CD4-positive, alpha-beta T cell (primary cell): ENCODE measurements around the gene RAB35. TPM values are rescaled to one million over a fixed set of nuclear protein-coding genes. Genes with fewer than 3 reads are reported as not detected.

Experiments
- ATAC-seq: fragments of 200-7000 bp; cut with Tn5 transposase; one replicate; pipeline ENCODE4 v1.10.0; 2022; ENCODE audit warnings: mild to moderate bottlenecking; ENCODE audit not compliant: poor library complexity
- CTCF ChIA-PET: fragments of 350-600 bp; sonication (Branson Sonifier 250); formaldehyde crosslinking; loops from one replicate; lab custom pipeline; 2021; ENCODE audit warnings: antibody characterized with exemption, inconsistent platforms; lab: Charles Lee
- POLR2A ChIA-PET: fragments of 350-600 bp; sonication (Branson Sonifier 250); formaldehyde crosslinking; loops from one replicate; lab custom pipeline; 2021; ENCODE audit warnings: antibody characterized with exemption, inconsistent platforms; lab: Charles Lee
- DNase-seq, 14 experiments: peaks; one replicate each; pipeline ENCODE4 v3.0.0-alpha.2; 2013 to 2020; ENCODE audit warnings: mixed read lengths in 2 of 14
- H3K27ac ChIP-seq, 2 donors: one replicate each; pipeline versions ENCODE4 v1.5.1 to v1.7.0; 2013; ENCODE audit warnings: low read length in 2 of 2, low read depth in 1 of 2, mild to moderate bottlenecking in 1 of 2
- H3K27me3 ChIP-seq, 2 experiments: 1 replicate in 1 of 2; 2 replicates in 1 of 2; pipeline versions ENCODE4 v1.6.1 to v1.7.0; 2013; ENCODE audit warnings: low read length in 2 of 2, control low read depth in 1 of 2, mild to moderate bottlenecking in 1 of 2, moderate library complexity in 1 of 2; ENCODE audit not compliant: insufficient read depth in 2 of 2, control insufficient read depth in 1 of 2
- H3K36me3 ChIP-seq: one replicate; pipeline ENCODE4 v1.6.1; 2013; ENCODE audit warnings: low read length, control low read depth; ENCODE audit not compliant: insufficient read depth
- H3K4me1 ChIP-seq: one replicate; pipeline ENCODE4 v1.6.1; 2013; ENCODE audit warnings: low read length, control low read depth; ENCODE audit not compliant: insufficient read depth
- H3K4me3 ChIP-seq: one replicate; pipeline ENCODE4 v1.5.1; 2013; ENCODE audit warnings: mild to moderate bottlenecking, low read length, moderate library complexity
- H3K9me3 ChIP-seq, 2 experiments: 1 replicate in 1 of 2; 2 replicates in 1 of 2; pipeline versions ENCODE4 v1.6.1 to v1.7.0; 2013; ENCODE audit warnings: low read length in 2 of 2, mild to moderate bottlenecking in 2 of 2, control low read depth in 1 of 2, moderate library complexity in 1 of 2; ENCODE audit not compliant: control insufficient read depth in 1 of 2, insufficient read depth in 1 of 2
- H3K27ac Mint-ChIP-seq: one replicate; pipeline ENCODE4 v1.8.0; 2020; ENCODE audit warnings: mixed read lengths
- H3K27me3 Mint-ChIP-seq: one replicate; pipeline ENCODE4 v1.8.0; 2021; ENCODE audit warnings: mixed read lengths
- H3K36me3 Mint-ChIP-seq: one replicate; pipeline ENCODE4 v1.8.0; 2021; ENCODE audit warnings: low read depth, mixed read lengths
- H3K4me1 Mint-ChIP-seq: one replicate; pipeline ENCODE4 v1.8.0; 2021; ENCODE audit warnings: low read depth, mixed read lengths
- H3K4me3 Mint-ChIP-seq: one replicate; pipeline ENCODE4 v1.8.0; 2020; ENCODE audit warnings: mild to moderate bottlenecking, mixed read lengths
- H3K9me3 Mint-ChIP-seq: one replicate; pipeline ENCODE4 v1.8.0; 2020; ENCODE audit warnings: mixed read lengths
- CTCF ChIP-seq: fragments of 200-600 bp; IDR thresholded peaks from one replicate; pipeline ENCODE4 v1.8.0; 2022; ENCODE audit warnings: antibody characterized with exemption, mild to moderate bottlenecking
- intact Hi-C, 2 experiments: fragments of 100-400 bp; cut with DNase I in 1 of 2; cut with micrococcal nuclease in 1 of 2; formaldehyde crosslinking; loops; one replicate each; pipeline versions ENCODE4 v1.15.1 to v1.9.0; 2023 to 2025; cut with DNase I, micrococcal nuclease
- total RNA-seq, 174 experiments: library from RNA in 2 of 174; stranded (reverse) in 2 of 174; gene quantifications; one replicate each; pipeline ENCODE4 v1.2.3 and lab custom pipeline; 2021 to 2026

Gene RAB35
- total RNA-seq, 2 experiments from 2014 or later, result 49.7 to 53.8 TPM

GRCh38 chr12:120157678-120158077 lies 41.1 kb upstream of the RAB35 start:
- H3K27me3 ChIP-seq, result no peaks in the 10 kb centered on the region
- no peaks in the 10 kb centered on the region for H3K9me3 ChIP-seq
- H3K27ac ChIP-seq, result no peak overlapping the region
- Mint-ChIP-seq H3K4me1 (no peaks in the 10 kb centered on the region), H3K27ac (no peak overlapping the region), H3K9me3 (no peaks in the 10 kb centered on the region), H3K27me3 (no peaks in the 10 kb centered on the region), H3K4me3 (no peak overlapping the region), H3K36me3 (peaks cover 97% of the 10 kb centered on the region)
- no peak for TF ChIP-seq CTCF
- ChIA-PET POLR2A (no interaction called here), CTCF (no interaction called here)
- H3K4me1 ChIP-seq, result no peaks in the 10 kb centered on the region
- peaks cover 98% of the 10 kb centered on the region for H3K36me3 ChIP-seq
- intact Hi-C loops, result no loop called here
- ATAC-seq (no peak), DNase-seq (no peak)
- H3K4me3 ChIP-seq, result no peak overlapping the region

- peaks cover 88% of the 10 kb centered on the region for H3K36me3 Mint-ChIP-seq
- Histone ChIP-seq H3K36me3 (peaks cover 89% of the 10 kb centered on the region), H3K9me3 (no peaks in the 10 kb centered on the region), H3K4me1 (no peaks in the 10 kb centered on the region), H3K27ac (no peak overlapping the region), H3K4me3 (no peak overlapping the region), H3K27me3 (no peaks in the 10 kb centered on the region)
- intact Hi-C loops, result no loop called here
- H3K4me3 Mint-ChIP-seq, result no peak overlapping the region
- ATAC-seq (no peak), DNase-seq (peak in 2 of 14 experiments; percentile 6 to 20)
- ChIA-PET POLR2A (no interaction called here), CTCF (no interaction called here)
- H3K9me3 Mint-ChIP-seq, result no peaks in the 10 kb centered on the region
- H3K27me3 Mint-ChIP-seq, result no peaks in the 10 kb centered on the region
- no peaks in the 10 kb centered on the region for H3K4me1 Mint-ChIP-seq
- no peak overlapping the region for H3K27ac Mint-ChIP-seq
- TF ChIP-seq CTCF, result no peak
Measured at GRCh38 chr12:120156315-120157259, 40.0 kb upstream of the RAB35 start.

GRCh38 chr12:120155072-120155471 lies 38.5 kb upstream of the RAB35 start:
- TF ChIP-seq CTCF, result no peak
- H3K27ac Mint-ChIP-seq, result no peak overlapping the region
- ChIA-PET CTCF (no interaction called here), POLR2A (no interaction called here)
- no peak overlapping the region for H3K4me3 Mint-ChIP-seq
- no peaks in the 10 kb centered on the region for H3K4me1 Mint-ChIP-seq
- no peak for ATAC-seq
- peaks cover 85% of the 10 kb centered on the region for H3K36me3 ChIP-seq
- no peaks in the 10 kb centered on the region for H3K27me3 Mint-ChIP-seq
- H3K4me3 ChIP-seq, result no peak overlapping the region
- no peaks in the 10 kb centered on the region for H3K4me1 ChIP-seq
- no peak overlapping the region for H3K27ac ChIP-seq
- no peaks in the 10 kb centered on the region for H3K9me3 ChIP-seq
- no peak for DNase-seq
- peaks cover 78% of the 10 kb centered on the region for H3K36me3 Mint-ChIP-seq
- no peaks in the 10 kb centered on the region for H3K27me3 ChIP-seq
- no peaks in the 10 kb centered on the region for H3K9me3 Mint-ChIP-seq
- intact Hi-C loops, result no loop called here
